ENCODE data around the gene GRAMD4.

The GRAMD4 gene

DNA sequence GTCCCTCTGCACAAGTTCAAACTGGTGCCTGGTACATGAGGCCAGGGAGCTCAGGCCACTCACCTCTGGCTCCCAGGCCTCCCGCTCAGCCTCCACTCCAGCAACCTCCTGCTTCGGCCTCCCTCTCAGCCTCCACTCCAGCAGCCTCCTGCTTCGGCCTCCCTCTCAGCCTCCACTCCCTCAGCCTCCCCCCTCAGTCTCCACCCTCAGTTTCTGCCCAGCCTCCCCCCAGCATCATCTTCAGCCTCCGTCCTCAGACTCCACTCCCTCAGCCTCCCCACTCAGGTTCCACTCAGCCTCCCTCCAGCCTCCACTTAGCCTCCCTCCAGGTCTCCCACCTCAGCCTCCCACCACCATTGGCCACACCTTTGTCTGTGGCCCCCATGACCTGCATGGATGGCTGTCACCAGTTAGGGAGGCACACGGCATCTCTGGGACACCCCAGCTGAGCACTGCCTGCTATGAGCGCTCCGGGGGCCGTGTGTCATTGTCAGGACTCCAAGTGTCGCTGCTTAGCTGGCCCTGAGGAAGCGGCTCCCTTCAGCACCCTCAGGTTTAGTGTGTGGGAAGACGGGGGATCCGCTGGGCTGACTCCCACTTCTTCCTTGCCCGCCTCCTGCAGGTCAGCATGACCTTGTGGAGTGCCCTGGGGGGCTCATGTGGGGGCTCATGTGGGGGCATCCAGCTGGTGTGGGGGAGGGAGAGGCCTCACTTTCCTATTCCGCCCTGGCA, 39.0 kb downstream of the GRAMD4 start:
- DNase-seq = no peak

DNA sequence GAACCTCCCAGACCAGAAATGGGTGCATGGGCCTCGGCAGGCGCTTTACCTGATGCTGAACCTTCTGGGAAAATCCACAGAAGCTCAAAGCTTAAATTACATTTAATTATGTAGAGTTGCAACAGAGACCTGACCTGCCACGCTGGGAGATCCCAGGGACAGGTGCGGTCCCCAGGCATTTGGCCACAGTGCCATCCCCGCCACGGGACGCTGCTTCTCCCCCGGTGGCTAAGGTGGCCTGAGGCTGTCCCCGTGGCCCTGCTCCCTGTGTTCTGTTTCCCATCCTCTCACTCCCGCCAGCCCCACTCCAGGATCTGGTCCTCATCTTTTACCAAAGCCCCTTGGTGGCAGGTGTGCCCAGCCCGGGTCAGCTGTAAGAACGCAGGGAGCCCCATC, 39.6 kb downstream of the GRAMD4 start:
- no peak for DNase-seq

GRCh38 chr22:46660604-46661201, 40.5 kb downstream of the GRAMD4 start:
- DNase-seq = no peak

- DNase-seq = peak; percentile 38
Observed at GRCh38 chr22:46661221-46661851, 41.1 kb downstream of the GRAMD4 start.

- DNase-seq = no peak
Observed at GRCh38 chr22:46662226-46662625, 42.0 kb downstream of the GRAMD4 start.

- no peak for DNase-seq
Observed at GRCh38 chr22:46663001-46663400, 42.8 kb downstream of the GRAMD4 start.

DNA sequence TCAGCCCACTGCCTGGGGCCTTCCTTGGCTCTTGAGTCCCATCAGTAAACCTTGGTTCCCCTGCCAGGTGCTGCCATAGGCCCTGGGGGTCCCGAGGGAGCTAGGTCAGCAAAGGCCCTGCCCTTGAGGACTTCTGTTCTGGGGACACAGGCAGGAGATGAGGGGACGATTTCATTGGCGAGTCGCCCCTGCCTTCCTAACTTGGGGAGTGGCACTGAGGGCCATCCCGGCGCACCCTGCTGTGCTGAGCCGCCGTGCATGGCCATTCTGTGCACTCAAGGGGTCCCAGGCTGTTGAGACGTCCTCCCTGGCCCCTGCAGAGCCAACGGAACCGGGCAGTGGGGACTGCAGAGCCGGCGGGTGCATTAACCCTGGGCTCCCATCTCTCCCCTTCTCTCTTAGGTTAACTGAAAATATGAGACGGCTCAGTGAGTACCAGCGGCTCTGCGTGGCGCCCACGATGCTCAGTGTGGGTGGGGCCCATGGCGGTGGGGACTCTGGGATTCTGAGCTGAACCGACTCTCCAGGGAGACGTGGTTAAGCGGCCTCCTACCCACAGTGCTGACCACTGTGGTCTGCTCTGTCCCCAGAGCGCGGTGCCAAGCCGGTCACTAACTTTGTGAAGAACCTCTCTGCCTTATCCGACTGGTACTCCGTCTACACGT, 43.4 kb downstream of the GRAMD4 start:
- DNase-seq = no peak

DNA sequence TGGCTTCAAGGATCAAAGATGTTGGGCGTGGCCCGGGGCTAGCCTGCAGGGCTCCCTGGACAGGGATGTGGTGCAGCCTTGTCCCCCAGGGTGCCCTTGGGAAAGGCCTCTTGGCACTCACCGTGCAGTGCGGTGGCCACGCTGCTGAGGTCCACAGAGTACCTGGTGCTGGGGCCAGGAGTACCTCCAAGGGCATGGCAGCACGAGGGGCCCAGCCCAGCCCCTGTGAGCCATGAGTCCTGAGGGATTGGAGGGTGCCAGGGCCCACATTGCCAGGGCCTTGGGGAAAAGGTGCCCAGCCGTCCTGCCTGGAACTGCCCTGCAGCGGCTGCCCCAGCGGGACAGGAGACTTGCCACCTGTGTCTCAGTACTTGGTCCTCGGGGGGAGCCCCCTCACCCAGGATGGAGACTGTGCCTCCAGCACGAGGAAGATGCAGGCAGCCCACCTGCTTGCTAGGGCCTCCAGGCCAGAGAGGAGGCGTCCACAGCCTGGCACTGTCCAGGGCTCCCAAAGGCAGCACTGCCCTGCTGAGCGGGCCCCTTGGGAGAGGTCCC, 44.2 kb downstream of the GRAMD4 start:
- no peak for DNase-seq

GRCh38 chr22:46665151-46665695, 45.0 kb downstream of the GRAMD4 start:
- DNase-seq = no peak

GRCh38 chr22:46665751-46666280, 45.6 kb downstream of the GRAMD4 start:
- no peak for DNase-seq

DNA sequence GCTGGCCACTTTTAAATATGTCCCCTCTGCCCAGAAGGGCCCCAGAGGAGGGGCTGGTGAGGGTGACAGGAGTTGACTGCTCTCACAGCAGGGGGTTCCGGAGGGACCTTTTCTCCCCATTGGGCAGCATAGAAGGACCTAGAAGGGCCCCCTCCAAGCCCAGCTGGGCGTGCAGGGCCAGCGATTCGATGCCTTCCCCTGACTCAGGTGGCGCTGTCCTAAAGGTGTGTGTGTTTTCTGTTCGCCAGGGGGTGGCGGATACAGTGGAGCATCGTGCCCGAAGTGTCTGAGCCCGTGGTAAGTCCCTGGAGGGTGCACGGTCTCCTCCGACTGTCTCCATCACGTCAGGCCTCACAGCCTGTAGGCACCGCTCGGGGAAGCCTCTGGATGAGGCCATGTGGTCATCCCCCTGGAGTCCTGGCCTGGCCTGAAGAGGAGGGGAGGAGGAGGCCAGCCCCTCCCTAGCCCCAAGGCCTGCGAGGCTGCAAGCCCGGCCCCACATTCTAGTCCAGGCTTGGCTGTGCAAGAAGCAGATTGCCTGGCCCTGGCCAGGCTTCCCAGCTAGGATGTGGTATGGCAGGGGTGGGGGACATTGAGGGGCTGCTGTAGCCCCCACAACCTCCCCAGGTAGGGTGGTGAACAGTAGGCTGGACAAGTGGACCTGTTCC, 46.5 kb downstream of the GRAMD4 start:
- no peak for DNase-seq

DNA sequence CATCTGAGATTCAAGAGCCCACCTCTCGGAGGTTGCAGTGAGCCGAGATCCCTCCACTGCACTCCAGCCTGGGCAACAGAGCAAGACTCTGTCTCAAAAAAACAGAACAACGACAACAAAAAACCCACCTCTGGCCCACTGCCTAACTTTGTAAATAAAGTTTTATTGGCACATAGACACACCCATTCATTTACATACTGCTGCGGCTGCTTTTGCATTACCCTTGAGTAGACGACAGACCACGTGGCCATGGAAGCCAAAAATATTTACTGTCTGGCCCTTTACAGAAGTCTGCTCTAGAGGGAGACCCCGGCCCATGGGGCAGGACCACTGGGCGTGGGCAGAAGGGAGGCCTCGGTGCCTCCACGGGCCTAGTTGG, 47.0 kb downstream of the GRAMD4 start:
- DNase-seq = no peak

GRCh38 chr22:46668116-46668515, 47.9 kb downstream of the GRAMD4 start:
- DNase-seq = no peak

DNA sequence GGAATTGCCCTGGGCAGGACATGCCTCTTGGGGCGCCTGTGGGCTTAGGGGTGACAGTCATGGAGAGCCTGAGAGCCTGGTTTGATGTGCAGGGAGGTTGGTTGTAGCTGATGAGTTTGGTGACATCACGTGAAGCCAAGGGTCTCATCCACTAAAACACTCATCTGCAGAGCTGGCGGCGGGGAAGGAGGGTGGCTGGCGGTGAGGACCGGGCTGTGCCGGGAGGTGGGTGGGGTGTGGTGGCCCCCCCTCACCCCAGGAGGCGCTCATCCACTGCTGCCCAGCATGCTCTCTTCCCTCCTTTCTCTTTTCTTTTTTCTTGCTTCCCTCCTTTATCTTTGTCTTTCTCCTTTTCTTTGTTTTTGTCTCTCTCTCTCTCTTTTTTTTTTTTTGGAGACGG, 49.0 kb downstream of the GRAMD4 start:
- DNase-seq = no peak

DNA sequence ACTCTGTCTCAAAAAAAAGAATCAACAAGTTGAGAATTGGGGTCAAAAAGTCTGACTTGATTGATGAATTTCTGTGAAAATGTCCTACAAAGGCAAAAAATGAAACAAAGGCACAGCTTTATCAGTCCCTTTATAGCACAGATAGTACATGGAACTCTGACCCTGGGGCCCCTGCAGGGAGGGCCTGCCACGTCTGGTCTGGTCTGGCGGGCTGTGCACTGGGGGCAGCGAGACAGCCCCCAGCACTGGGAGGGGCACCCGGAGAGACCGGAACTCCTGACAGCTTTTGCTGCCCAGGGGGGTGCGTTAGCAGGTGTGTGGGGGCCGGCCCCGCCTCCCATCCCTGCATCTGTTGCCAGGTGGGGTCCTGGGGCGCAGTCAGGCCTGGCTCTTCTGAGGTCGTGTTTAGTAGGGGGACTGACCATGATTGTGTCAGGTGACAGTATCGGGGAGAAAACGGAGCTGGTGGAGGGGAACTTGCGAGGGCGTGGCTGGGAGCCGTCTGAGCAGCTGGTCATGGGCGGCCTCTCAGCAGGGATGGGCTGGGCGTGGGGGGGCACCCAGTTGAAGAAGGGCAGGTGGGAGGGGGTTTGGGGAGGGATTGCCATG, 51.7 kb downstream of the GRAMD4 start:
- DNase-seq = no peak

- peak; percentile 9 for DNase-seq
Observed at GRCh38 chr22:46672731-46673130, 52.5 kb downstream of the GRAMD4 start.

GRCh38 chr22:46673205-46673604, 53.0 kb downstream of the GRAMD4 start:
- no peak for DNase-seq

GRCh38 chr22:46673662-46674236, 53.6 kb downstream of the GRAMD4 start:
- DNase-seq = no peak

- no peak for DNase-seq
Observed at GRCh38 chr22:46674367-46674781, 54.2 kb downstream of the GRAMD4 start.

DNA sequence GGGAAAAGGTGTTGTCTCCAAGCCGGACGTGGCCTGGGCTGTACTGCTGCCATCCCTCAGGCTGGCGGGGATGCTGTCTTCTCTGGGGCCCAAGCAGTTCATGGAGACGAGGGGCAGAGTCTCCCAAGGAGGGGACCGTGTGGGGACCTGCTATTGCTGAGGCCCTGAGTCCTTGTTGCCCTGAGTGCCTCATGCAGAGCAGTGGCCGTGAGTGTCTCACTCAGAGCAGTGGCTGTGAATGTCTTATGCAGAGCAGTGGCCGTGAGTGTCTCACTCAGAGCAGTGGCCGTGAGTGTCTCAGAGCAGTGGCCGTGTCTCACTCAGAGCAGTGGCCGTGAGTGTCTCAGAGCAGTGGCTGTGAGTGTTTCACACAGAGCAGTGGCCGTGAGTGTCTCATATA, 54.7 kb downstream of the GRAMD4 start:
- no peak for DNase-seq

- no peak for DNase-seq
Observed at GRCh38 chr22:46675479-46675878, 55.3 kb downstream of the GRAMD4 start.

GRCh38 chr22:46675938-46676337, 55.8 kb downstream of the GRAMD4 start:
- no peak for DNase-seq

Data from 8988T (cell line).